Adrenal gland (tissue), 5 donors: ENCODE data around the gene POC1A.

Experiments used
- POLR2A ChIP-seq, 2 donors: fragments of 450-650 bp; IDR thresholded peaks; one replicate each; pipeline ENCODE4 v1.6.1; 2017; ENCODE audit warnings: antibody characterized with exemption in 2 of 2, mild to moderate bottlenecking in 2 of 2, moderate library complexity in 1 of 2
- TF ChIP-seq, protein P1 (sequence below), 6 experiments: fragments of 450-650 bp in 4 of 6; fragments of 200-600 bp in 2 of 6; sonication (generic) in 1 of 6; IDR thresholded peaks; 1 replicate in 5 of 6; 2 replicates in 1 of 6; pipeline versions ENCODE4 v1.5.1 to v1.8.0; 2016 to 2021; ENCODE audit warnings: antibody characterized with exemption in 6 of 6, mild to moderate bottlenecking in 2 of 6, moderate library complexity in 1 of 6
- donor health status: DM: no; HTN: no; CAD: no.

DNA sequence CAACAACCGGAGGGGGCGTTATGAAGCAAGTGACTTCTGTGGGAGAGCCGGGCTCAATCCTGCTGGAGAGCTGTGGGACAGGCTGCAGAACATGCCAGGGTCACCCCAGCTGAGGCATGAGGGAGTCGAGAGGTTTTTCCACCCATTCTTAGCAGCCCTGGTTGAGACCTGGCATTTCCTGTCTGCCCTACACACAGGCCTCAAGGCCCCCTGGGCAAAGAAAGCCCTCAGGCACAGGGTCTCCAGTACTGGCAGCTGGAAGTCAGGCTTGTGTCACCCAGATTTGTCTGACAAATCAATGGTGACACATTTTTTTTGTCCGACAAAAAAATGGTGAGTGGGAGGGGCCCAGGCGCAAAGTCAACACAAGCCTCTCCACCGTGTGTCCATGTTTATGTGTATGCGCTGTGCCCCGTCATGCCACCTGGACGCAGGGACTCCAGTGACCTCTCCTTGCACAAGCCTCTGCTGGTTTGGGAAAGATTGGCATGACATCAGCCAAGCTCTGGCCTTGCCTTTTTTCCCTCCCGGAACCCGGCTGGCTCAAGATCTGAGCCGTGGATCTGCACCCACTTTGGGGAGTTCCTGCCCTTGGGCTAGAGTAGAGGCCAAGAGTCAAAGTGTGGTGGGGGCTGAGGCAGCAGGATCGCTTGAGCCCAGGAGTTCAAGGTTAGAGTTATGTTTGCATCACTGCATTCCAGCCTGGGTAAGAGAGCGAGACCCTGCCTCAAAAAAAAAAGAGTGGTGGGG, 22.9 kb upstream of the POC1A start:
- TF ChIP-seq, protein P1, sequence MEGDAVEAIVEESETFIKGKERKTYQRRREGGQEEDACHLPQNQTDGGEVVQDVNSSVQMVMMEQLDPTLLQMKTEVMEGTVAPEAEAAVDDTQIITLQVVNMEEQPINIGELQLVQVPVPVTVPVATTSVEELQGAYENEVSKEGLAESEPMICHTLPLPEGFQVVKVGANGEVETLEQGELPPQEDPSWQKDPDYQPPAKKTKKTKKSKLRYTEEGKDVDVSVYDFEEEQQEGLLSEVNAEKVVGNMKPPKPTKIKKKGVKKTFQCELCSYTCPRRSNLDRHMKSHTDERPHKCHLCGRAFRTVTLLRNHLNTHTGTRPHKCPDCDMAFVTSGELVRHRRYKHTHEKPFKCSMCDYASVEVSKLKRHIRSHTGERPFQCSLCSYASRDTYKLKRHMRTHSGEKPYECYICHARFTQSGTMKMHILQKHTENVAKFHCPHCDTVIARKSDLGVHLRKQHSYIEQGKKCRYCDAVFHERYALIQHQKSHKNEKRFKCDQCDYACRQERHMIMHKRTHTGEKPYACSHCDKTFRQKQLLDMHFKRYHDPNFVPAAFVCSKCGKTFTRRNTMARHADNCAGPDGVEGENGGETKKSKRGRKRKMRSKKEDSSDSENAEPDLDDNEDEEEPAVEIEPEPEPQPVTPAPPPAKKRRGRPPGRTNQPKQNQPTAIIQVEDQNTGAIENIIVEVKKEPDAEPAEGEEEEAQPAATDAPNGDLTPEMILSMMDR (IDR thresholded peaks at IDR 0.05) = peak in 2 of 6 experiments; percentile 34 to 43
- peak in 1 of 2 donors; percentile 45 for TF ChIP-seq POLR2A (IDR thresholded peaks at IDR 0.05)
